ENCODE data around the gene CA12. TPM values are rescaled to one million over a fixed set of nuclear protein-coding genes. Genes with fewer than 3 reads are reported as not detected.

CA12 gene
- total RNA-seq, 2 donors from 2014 or later: 1.2 to 2.1 TPM

- whole genome bisulfite sequencing, 2 experiments (ENCODE audit: insufficient coverage in 1 of 2, insufficient read length in 1 of 2): 93% methylated on average over 2 to 5 of the region's 5 CpGs
- H3K4me1 Mint-ChIP-seq: peaks cover 5% of the 10 kb centered on the region
Observed at GRCh38 chr15:63409179-63409578, 27.5 kb upstream of the CA12 start.

GRCh38 chr15:63408524-63408923, 26.9 kb upstream of the CA12 start:
- Histone ChIP-seq H3K27ac (ENCODE audit: low read depth, low read length) (no peak overlapping the region), H3K9ac (ENCODE audit: extremely low read depth, low read length, poor library complexity, severe bottlenecking) (no peak overlapping the region), H3K4me3 (ENCODE audit: low read length) (no peak overlapping the region), H3K9me3 (ENCODE audit: control insufficient read depth, low read length) (no peaks in the 10 kb centered on the region), H3K36me3 (ENCODE audit: control insufficient read depth, insufficient read depth, low read length) (no peaks in the 10 kb centered on the region), H3K27me3 (ENCODE audit: control insufficient read depth, insufficient read depth, low read length, poor library complexity, severe bottlenecking) (no peaks in the 10 kb centered on the region), H3K4me1 (ENCODE audit: control insufficient read depth, insufficient read depth, low read length) (no peaks in the 10 kb centered on the region)
- DNase-seq: no peak
- Mint-ChIP-seq H3K9me3 (no peaks in the 10 kb centered on the region), H3K36me3 (ENCODE audit: low read depth) (no peaks in the 10 kb centered on the region), H3K4me3 (no peak overlapping the region), H3K27me3 (ENCODE audit: insufficient read depth) (no peaks in the 10 kb centered on the region), H3K27ac (no peak overlapping the region), H3K4me1 (peaks cover 7% of the 10 kb centered on the region)
- no peak for TF ChIP-seq CTCF (conservative IDR thresholded peaks at IDR 0.05)
- 93 to 100% methylated on average over 1 of the region's 2 CpGs for WGBS, 2 experiments (ENCODE audit: insufficient coverage in 1 of 2, insufficient read length in 1 of 2)

More at GRCh38 chr15:63409179-63409578, 27.5 kb upstream of the CA12 start:
- H3K4me1 ChIP-seq (ENCODE audit: control insufficient read depth, insufficient read depth, low read length): no peaks in the 10 kb centered on the region
- no peak overlapping the region for H3K27ac ChIP-seq (ENCODE audit: low read depth, low read length)
- no peak for DNase-seq
- TF ChIP-seq CTCF (conservative IDR thresholded peaks at IDR 0.05): no peak
- no peaks in the 10 kb centered on the region for H3K36me3 Mint-ChIP-seq (ENCODE audit: low read depth)
- H3K9me3 ChIP-seq (ENCODE audit: control insufficient read depth, low read length): no peaks in the 10 kb centered on the region
- H3K27me3 ChIP-seq (ENCODE audit: control insufficient read depth, insufficient read depth, low read length, poor library complexity, severe bottlenecking): no peaks in the 10 kb centered on the region
- no peak overlapping the region for H3K4me3 ChIP-seq (ENCODE audit: low read length)
- H3K36me3 ChIP-seq (ENCODE audit: control insufficient read depth, insufficient read depth, low read length): no peaks in the 10 kb centered on the region
- no peak overlapping the region for H3K4me3 Mint-ChIP-seq
- H3K9me3 Mint-ChIP-seq: no peaks in the 10 kb centered on the region
- no peak overlapping the region for H3K9ac ChIP-seq (ENCODE audit: extremely low read depth, low read length, poor library complexity, severe bottlenecking)
- H3K27me3 Mint-ChIP-seq (ENCODE audit: insufficient read depth): no peaks in the 10 kb centered on the region
- H3K27ac Mint-ChIP-seq: no peak overlapping the region

- H3K9me3 Mint-ChIP-seq: no peaks in the 10 kb centered on the region
- no peak for TF ChIP-seq CTCF (conservative IDR thresholded peaks at IDR 0.05)
- H3K27me3 ChIP-seq (ENCODE audit: control insufficient read depth, insufficient read depth, low read length, poor library complexity, severe bottlenecking): no peaks in the 10 kb centered on the region
- no peak overlapping the region for H3K9ac ChIP-seq (ENCODE audit: extremely low read depth, low read length, poor library complexity, severe bottlenecking)
- no peaks in the 10 kb centered on the region for H3K27me3 Mint-ChIP-seq (ENCODE audit: insufficient read depth)
- no peak overlapping the region for H3K4me3 Mint-ChIP-seq
- H3K4me1 Mint-ChIP-seq: peaks cover 16% of the 10 kb centered on the region
- no peak overlapping the region for H3K4me3 ChIP-seq (ENCODE audit: low read length)
- H3K27ac ChIP-seq (ENCODE audit: low read depth, low read length): no peak overlapping the region
- no peak overlapping the region for H3K27ac Mint-ChIP-seq
- DNase-seq: no peak
- no peaks in the 10 kb centered on the region for H3K4me1 ChIP-seq (ENCODE audit: control insufficient read depth, insufficient read depth, low read length)
- no peaks in the 10 kb centered on the region for H3K36me3 ChIP-seq (ENCODE audit: control insufficient read depth, insufficient read depth, low read length)
- no peaks in the 10 kb centered on the region for H3K9me3 ChIP-seq (ENCODE audit: control insufficient read depth, low read length)
- 82 to 93% methylated on average over 4 to 5 of the region's 5 CpGs for WGBS, 2 experiments (ENCODE audit: insufficient coverage in 1 of 2, insufficient read length in 1 of 2)
- no peaks in the 10 kb centered on the region for H3K36me3 Mint-ChIP-seq (ENCODE audit: low read depth)
Observed at GRCh38 chr15:63407612-63408011, 26.0 kb upstream of the CA12 start.

Measured in endodermal cell (in vitro differentiated cells).